GM12878 (cell line): ENCODE results near the gene KCNQ1OT1. TPM values are rescaled to one million over a fixed set of nuclear protein-coding genes. Genes with fewer than 3 reads are reported as not detected.

Source experiments
- ATAC-seq: fragments of 200-7000 bp; cut with Tn5 transposase; 3 replicates; pipeline ENCODE4 v1.9.1; 2020; ENCODE audit warnings: mild to moderate bottlenecking, moderate library complexity
- BruUV-seq: library from RNA; stranded (reverse); fragments of 400-500 nt; replicated peaks from 2 replicates; lab custom pipeline; 2021; lab: Mats Ljungman, UMichigan
- CTCF ChIA-PET: fragments of 300-600 bp; sonication (Branson Sonifier 250); formaldehyde crosslinking; extraction: SDS; loops from one replicate; lab custom pipeline; 2021; ENCODE audit warnings: inconsistent platforms; lab: Yijun Ruan, JAX
- POLR2A ChIA-PET: fragments of 350-600 bp; formaldehyde crosslinking; extraction: SDS; loops from one replicate; lab custom pipeline; 2021; ENCODE audit warnings: inconsistent platforms; lab: Charles Lee
- RAD21 ChIA-PET: fragments of 300-600 bp; sonication (Branson Sonifier 250); formaldehyde crosslinking; loops from one replicate; lab custom pipeline; 2023; ENCODE audit warnings: antibody characterized with exemption; ENCODE audit not compliant: unreplicated experiment; lab: Charles Lee
- SMC1A ChIA-PET: fragments of 300-600 bp; sonication (Branson Sonifier 250); formaldehyde crosslinking; loops from one replicate; lab custom pipeline; 2023; ENCODE audit not compliant: unreplicated experiment, uncharacterized antibody; lab: Charles Lee
- DNase-seq: peaks from one replicate; pipeline ENCODE4 v3.0.0-alpha.2; 2011; ENCODE audit warnings: low read depth, low spot score
- FAIRE-seq: peaks from 3 replicates; lab custom pipeline; 2011; peaks lifted over from hg19 to GRCh38; lab: Jason Lieb, UNC
- H2AFZ ChIP-seq: 2 replicates; pipeline ENCODE4 v1.6.0; 2011; ENCODE audit warnings: low read depth, low read length, control low read depth; ENCODE audit not compliant: control insufficient read depth
- H3K27ac ChIP-seq: 2 replicates; pipeline ENCODE4 v1.5.1; 2011; ENCODE audit warnings: control low read depth; ENCODE audit not compliant: control insufficient read depth, insufficient read depth
- H3K27me3 ChIP-seq, 2 experiments: replicated peaks in 1 of 2; 2 replicates each; pipeline versions ENCODE4 v1.6.0 to v1.6.1; 2011; ENCODE audit warnings: low read length in 1 of 2; ENCODE audit not compliant: control insufficient read depth in 2 of 2, insufficient read depth in 2 of 2
- H3K36me3 ChIP-seq, 2 experiments: 2 replicates each; pipeline ENCODE4 v1.5.1; 2011; ENCODE audit warnings: low read length in 1 of 2; ENCODE audit not compliant: control insufficient read depth in 2 of 2, insufficient read depth in 2 of 2
- H3K4me1 ChIP-seq: 2 replicates; pipeline ENCODE4 v1.6.1; 2011; ENCODE audit warnings: mild to moderate bottlenecking, low read length, moderate library complexity, mixed read lengths; ENCODE audit not compliant: control insufficient read depth, insufficient read depth
- H3K4me2 ChIP-seq: 2 replicates; pipeline ENCODE4 v1.6.0; 2011; ENCODE audit warnings: control low read depth; ENCODE audit not compliant: control insufficient read depth, insufficient read depth
- H3K4me3 ChIP-seq: fragments of 200-600 bp; sonication (generic); 2 replicates; pipeline ENCODE4 v1.5.1; 2016
- H3K79me2 ChIP-seq: 2 replicates; pipeline ENCODE4 v1.6.0; 2011; ENCODE audit warnings: low read length; ENCODE audit not compliant: control insufficient read depth, insufficient read depth
- H3K9ac ChIP-seq: 2 replicates; pipeline ENCODE4 v1.8.0; 2011; ENCODE audit warnings: low read length, control low read depth, mixed read lengths; ENCODE audit not compliant: control insufficient read depth, insufficient read depth
- H3K9me3 ChIP-seq: replicated peaks from 3 replicates; pipeline ENCODE4 v1.5.1; 2011; ENCODE audit warnings: mild to moderate bottlenecking, low read length; ENCODE audit not compliant: control insufficient read depth, insufficient read depth
- H4K20me1 ChIP-seq: 2 replicates; pipeline ENCODE4 v1.6.0; 2011; ENCODE audit not compliant: control insufficient read depth, insufficient read depth
- ASH2L ChIP-seq: fragments of 300-600, 200-600 bp; sonication (generic); IDR thresholded peaks from 2 replicates; pipeline ENCODE4 v1.6.1; 2017; ENCODE audit warnings: low read depth, mild to moderate bottlenecking, borderline replicate concordance
- BACH1 ChIP-seq: fragments of 450-650 bp; IDR thresholded peaks from 2 replicates; pipeline ENCODE4 v1.6.1; 2017; ENCODE audit warnings: mild to moderate bottlenecking, borderline replicate concordance
- CEBPB ChIP-seq, 2 experiments: fragments of 150-350 bp in 1 of 2; IDR thresholded peaks; 2 replicates each; pipeline ENCODE4 v1.6.1; 2012 to 2014; ENCODE audit warnings: low read depth in 2 of 2, low read length in 2 of 2, borderline replicate concordance in 1 of 2, inconsistent platforms in 1 of 2
- CHD1 ChIP-seq: IDR thresholded peaks from 2 replicates; pipeline ENCODE4 v1.6.1; 2012; ENCODE audit warnings: low read depth, low read length, improper control_type of control experiment
- FOXM1 ChIP-seq: IDR thresholded peaks from 2 replicates; pipeline ENCODE4 v1.6.1; 2012; ENCODE audit warnings: low read depth, mild to moderate bottlenecking, inconsistent platforms, low read length, moderate library complexity
- MXI1 ChIP-seq: fragments of 150-350 bp; IDR thresholded peaks from 2 replicates; pipeline ENCODE4 v1.6.1; 2011; ENCODE audit warnings: low read depth, mild to moderate bottlenecking, inconsistent platforms, low read length, improper control_type of control experiment
- POLR2A ChIP-seq: IDR thresholded peaks from 2 replicates; pipeline ENCODE4 v1.6.1; 2011; ENCODE audit warnings: low read depth, mild to moderate bottlenecking, low read length
- POLR2AphosphoS5 ChIP-seq: IDR thresholded peaks from 2 replicates; pipeline ENCODE4 v1.6.1; 2011; ENCODE audit warnings: mild to moderate bottlenecking, low read length, inconsistent platforms
- POU2F2 ChIP-seq: IDR thresholded peaks from 3 replicates; pipeline ENCODE4 v1.6.1; 2011; ENCODE audit warnings: low read depth, mild to moderate bottlenecking, low read length, borderline replicate concordance
- SIX5 ChIP-seq: IDR thresholded peaks from 2 replicates; pipeline ENCODE4 v1.6.1; 2011; ENCODE audit warnings: mild to moderate bottlenecking, low read depth, low read length, moderate library complexity; ENCODE audit not compliant: severe bottlenecking
- ZBED1 ChIP-seq: IDR thresholded peaks from 2 replicates; pipeline ENCODE4 v1.6.1; 2016; ENCODE audit warnings: borderline replicate concordance
- WGBS: methylation state at CpG from one replicate; pipeline ENCODE4 v1.1.6; 2016; ENCODE audit warnings: low lambda C conversion rate; ENCODE audit not compliant: insufficient replicate concordance, insufficient coverage; ENCODE audit errors: missing lambda C conversion rate; 5-methylcytosine and 5-hydroxymethylcytosine counted together
- in situ Hi-C: fragments of 300-500 bp; cut with MboI; formaldehyde crosslinking; loops from 9 replicates; pipeline ENCODE4 v1.14.3; 2018; ENCODE audit warnings: mixed read lengths
- intact Hi-C: fragments of 100-400 bp; cut with micrococcal nuclease; formaldehyde crosslinking; loops from one replicate; pipeline ENCODE4 v1.14.2; 2022; ENCODE audit not compliant: unreplicated experiment
- polyA plus RNA-seq, 11 experiments: library from polyadenylated mRNA; depleted of rRNA in 4 of 11; unstranded in 6 of 11; stranded (reverse) in 5 of 11; fragments of >200 nt; fragmentation: Nextera tagmentation in 4 of 11; fragmentation: Illumina TruSeq in 1 of 11; extraction: Ambion mirVana in 4 of 11; extraction: Trizol in 1 of 11; gene quantifications; 1 replicate in 1 of 11; 2 replicates in 10 of 11; pipeline versions ENCODE4 v1.2.1 to v1.2.3, GENCODE V29; 2011 to 2016; ENCODE audit warnings: inconsistent platforms in 2 of 11, missing spikeins in 2 of 11, low read depth in 1 of 11
- total RNA-seq, 4 experiments: library from RNA; depleted of rRNA in 3 of 4; stranded (reverse); fragments of >200 nt in 3 of 4; fragmentation: Illumina TruSeq in 1 of 4; extraction: Trizol in 1 of 4; gene quantifications; 2 replicates each; pipeline versions ENCODE4 v1.2.1 to v1.2.3, GENCODE V29; 2013 to 2021

KCNQ1OT1 gene
- total and polyA plus RNA-seq, 10 of the 15 experiments (the other 5 are each of a cell fraction or from before 2014, with no cell fraction given), result 0.02 to 1.6 (median 0.41) TPM

- Histone ChIP-seq H3K4me3 (no peak overlapping the region), H2AFZ (no peak overlapping the region), H3K36me3 (no peaks in the 10 kb centered on the region), H3K4me2 (no peak overlapping the region), H3K9me3 (no peaks in the 10 kb centered on the region), H3K9ac (no peak overlapping the region), H4K20me1 (no peaks in the 10 kb centered on the region), H3K27me3 (no peaks in the 10 kb centered on the region), H3K27ac (no peak overlapping the region), H3K79me2 (no peaks in the 10 kb centered on the region), H3K4me1 (no peaks in the 10 kb centered on the region)
- CTCF ChIA-PET, result no interaction called here
- BruUV-seq, result no TSS peak
- RAD21 ChIA-PET, result no interaction called here
- FAIRE-seq (no peak), DNase-seq (no peak), ATAC-seq (no peak)
- POLR2A ChIA-PET, result no interaction called here
- SMC1A ChIA-PET, result no interaction called here
- intact Hi-C loops (no loop called here), in situ Hi-C loops (no loop called here)
- WGBS, result 55% methylated on average over 10 of the region's 10 CpGs
- no peak for TF ChIP-seq CEBPB (IDR thresholded peaks at IDR 0.05; ENCODE audit: borderline replicate concordance in 1 of 2, low read depth in 2 of 2, low read length in 2 of 2)
- TF ChIP-seq POLR2AphosphoS5, result no peak
- no peak for TF ChIP-seq MXI1
- no peak for TF ChIP-seq SIX5
- TF ChIP-seq ZBED1, result no peak
- TF ChIP-seq POLR2A, result no peak
- no peak for TF ChIP-seq ASH2L
- TF ChIP-seq CHD1, result no peak
- TF ChIP-seq FOXM1, result no peak
- no peak for TF ChIP-seq BACH1
- no peak for TF ChIP-seq POU2F2
Observed at GRCh38 chr11:2580061-2580421, 119.8 kb downstream of the KCNQ1OT1 start.
